Hypothalamus (tissue), 51 donors: ENCODE measurements around the gene YPEL2.
"Not testable (repeated sequence)": the region's sequence is repeated elsewhere in the genome, so short reads cannot be mapped to it uniquely, and the experiment has no call there.

Source experiments
- DNase-seq, 51 donors: peaks; one replicate each; lab custom pipeline; 2025; lab: John Stamatoyannopoulos, UW

The YPEL2 gene

DNA sequence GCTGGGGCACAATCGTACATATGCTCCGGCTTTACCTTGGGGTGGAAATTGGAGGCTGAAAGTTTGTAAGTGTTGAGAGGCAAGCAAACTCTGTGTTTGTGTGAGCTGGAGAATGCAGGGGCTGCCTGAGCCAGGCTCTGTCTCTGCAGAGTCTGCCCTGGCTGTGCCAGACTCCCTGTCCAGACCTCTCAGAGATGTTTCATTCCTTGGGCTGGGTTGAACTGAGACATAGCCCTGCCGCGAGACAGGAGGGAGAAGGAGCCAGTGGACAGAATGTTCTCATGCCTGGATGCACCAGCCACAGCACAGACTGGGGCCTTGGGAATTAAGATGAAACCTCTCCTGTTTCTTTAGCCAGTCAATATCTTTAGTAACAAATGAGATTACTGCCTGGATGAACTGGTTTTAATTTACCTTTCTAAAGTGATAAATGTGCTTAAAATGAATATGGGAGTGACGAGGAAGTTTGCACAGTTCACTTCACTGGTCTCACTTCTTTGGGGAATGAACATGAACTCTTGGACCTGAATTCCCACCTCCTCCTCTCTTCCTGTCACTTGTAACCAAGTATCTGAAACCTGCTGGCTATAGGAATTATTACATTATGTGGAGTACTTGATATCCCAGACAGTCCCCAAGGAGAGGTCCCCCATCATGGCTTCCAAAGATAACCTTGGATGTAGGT, 40.1 kb downstream of the YPEL2 start:
- peak in 14 of 51 donors; percentile 19 to 52 (median 34) for DNase-seq

GRCh38 chr17:59372138-59372751, 40.8 kb downstream of the YPEL2 start:
- DNase-seq: peak in 7 of 51 donors; percentile 16 to 71 (median 34)

DNA sequence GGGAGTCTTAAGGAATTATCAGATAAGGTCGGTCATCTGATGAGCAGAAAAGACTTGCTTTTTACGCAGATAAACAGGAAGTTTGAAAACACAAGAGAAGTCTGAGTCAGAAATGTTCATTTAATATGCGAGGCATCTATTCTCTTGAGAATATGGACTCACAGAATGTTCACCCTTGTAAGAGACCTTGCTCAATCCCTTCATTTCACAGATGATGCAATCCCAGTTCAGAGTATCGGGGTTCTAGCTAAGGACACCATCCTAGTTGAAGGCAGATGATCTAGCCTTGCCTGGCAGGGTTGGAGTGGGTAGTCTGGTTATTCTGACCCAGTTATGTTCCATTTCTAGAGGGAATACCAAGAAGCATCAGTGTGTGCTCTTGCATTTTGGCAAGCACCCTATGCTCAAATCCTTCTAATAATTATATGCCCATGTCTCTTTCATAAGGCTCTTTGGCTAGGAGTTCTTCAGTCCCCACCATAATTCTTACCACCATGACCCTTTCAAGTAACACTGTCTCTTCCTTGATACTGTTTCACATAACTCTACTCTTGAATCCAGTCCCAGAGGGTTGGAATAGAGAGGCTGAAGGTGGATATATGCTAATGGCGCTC, 42.5 kb downstream of the YPEL2 start:
- no peak for DNase-seq

DNA sequence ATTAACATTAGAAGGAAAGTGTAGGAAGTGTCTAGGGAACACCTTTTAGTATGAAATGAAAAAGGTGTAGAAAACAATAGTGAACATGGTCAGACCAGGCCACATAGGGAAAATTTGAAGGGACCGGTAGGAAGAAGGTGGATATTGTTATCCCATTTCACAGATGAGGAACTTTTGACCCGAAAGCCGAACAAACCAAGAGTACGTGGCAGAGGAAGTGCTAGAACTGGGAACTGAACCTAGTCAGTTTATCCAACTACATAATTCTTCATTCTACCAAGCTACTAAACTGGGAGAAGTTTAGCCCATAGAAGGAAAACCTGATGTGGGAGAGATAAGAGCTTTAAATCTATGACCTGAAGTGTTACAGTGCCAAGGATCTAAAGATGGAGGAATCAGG, 43.2 kb downstream of the YPEL2 start:
- DNase-seq: no peak

GRCh38 chr17:59375857-59376256, 44.4 kb downstream of the YPEL2 start:
- DNase-seq: no peak

- no peak for DNase-seq
These were observed 45.1 kb downstream of the YPEL2 start for GRCh38 chr17:59376506-59376905.

DNA sequence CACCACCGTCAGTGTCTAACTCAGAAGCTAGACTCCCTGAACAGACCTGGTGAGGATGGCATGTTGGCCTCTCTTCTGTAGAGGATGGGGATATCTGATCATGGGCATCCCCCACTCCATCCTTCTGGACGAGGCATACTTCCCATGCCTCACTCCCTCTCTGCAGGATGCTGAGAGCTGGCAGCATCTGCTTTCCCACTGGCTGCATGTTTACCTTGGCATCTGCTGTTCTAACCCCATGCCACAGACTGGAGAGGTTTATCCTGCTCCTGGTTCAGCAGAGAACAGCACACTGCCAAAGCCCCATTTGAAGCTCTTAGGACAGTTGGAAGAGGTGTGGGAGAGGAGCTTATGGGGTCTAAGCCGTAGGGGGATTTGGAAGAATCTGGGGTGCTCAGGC, 46.0 kb downstream of the YPEL2 start:
- DNase-seq: no peak

GRCh38 chr17:59378675-59379074, 47.2 kb downstream of the YPEL2 start:
- no peak for DNase-seq

DNA sequence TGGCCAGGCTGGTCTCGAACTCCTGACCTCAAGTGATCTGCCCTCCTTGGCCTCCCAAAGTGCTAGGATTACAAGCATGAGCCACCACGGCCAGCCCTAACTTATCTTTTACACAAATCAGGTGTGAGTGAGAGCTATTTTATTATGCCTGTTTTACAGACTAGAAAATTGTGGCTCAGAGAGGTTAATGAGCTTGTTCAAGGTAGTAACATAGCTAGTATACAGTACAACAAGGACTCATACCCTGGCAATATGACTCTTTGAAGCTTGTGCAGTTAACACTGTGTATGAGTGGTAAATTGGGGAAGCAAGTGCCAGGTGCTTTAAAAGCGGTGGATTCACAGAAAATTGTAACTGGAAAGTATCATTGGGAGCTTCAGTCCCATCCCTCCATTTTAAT, 49.0 kb downstream of the YPEL2 start:
- no peak for DNase-seq

GRCh38 chr17:59381716-59382570, 50.5 kb downstream of the YPEL2 start:
- DNase-seq: peak in 46 of 51 donors; percentile 25 to 94 (median 73)

DNA sequence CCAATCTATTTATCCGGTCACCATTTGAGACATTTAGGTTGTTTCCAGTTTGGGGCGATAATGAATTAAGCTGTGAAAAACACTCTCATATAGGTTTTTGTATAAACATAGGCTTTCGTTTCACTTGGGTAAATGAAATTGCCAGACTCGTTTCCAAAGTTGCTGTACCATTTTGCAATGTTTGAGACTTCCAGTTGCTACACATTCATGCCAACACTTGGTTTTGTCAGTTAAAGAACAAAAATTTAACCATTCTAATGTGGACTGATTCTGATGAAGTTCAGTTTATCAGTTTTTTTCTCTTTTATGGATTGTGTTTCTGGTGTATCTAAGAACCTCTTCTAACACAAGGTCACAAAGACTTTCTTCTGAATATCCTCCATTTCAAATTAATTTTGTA, 52.4 kb downstream of the YPEL2 start:
- no peak for DNase-seq

DNA sequence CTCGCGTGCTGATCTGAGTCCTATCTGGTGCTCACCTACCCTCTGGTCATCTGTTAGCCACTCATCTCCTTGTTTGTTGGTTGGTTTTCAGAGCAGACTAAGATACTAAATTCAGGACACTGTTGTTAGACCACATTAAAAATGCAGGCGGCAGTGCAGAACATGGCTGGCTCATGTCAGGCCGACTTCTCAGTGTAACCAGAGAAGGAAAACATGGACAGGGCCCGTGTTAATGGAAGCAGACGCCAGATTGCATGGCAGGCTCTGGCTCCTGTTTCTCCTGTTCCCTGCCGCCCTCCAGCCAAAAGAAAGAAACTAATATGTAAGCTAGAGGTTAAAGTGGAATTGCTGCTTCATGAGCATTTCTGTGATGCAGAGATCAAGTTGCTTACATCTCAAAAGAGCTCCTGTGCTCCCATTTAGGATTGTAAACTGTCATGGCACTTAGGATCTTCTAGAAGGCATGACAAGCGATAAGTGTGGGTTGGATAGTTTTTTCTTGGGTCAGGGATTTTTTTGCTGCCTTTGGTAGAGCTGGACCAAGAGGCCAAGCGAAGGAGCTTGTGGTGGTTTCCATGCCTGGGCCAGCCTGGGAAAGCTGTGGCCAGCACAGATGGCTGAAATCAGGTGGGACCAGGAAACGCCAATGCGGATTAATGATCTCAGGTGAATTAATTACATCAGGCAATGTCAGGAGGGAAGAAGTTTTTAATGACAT, 56.1 kb downstream of the YPEL2 start:
- no peak for DNase-seq

GRCh38 chr17:59388069-59388556, 56.7 kb downstream of the YPEL2 start:
- no peak for DNase-seq

DNA sequence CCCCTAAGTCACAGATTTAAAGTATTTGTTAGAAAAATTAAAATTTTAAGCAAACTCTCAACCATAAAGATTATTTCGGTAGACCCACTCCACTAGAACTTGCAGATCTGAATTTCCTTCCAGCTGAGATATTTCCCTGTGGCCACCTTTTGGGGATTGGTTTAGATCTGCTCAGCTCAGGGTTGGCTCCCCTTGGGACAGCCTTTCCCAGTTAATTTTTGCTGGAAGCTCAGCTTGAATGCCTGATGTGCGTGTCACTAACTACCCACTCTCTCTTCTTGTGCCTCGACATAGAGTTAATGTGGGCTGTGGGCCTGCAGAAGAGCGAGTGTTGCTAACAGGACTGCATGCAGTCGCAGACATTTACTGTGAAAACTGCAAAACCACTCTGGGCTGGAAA, 57.6 kb downstream of the YPEL2 start:
- DNase-seq: no peak

- DNase-seq: no peak
These were observed 59.6 kb downstream of the YPEL2 start for GRCh38 chr17:59391021-59391420.

DNA sequence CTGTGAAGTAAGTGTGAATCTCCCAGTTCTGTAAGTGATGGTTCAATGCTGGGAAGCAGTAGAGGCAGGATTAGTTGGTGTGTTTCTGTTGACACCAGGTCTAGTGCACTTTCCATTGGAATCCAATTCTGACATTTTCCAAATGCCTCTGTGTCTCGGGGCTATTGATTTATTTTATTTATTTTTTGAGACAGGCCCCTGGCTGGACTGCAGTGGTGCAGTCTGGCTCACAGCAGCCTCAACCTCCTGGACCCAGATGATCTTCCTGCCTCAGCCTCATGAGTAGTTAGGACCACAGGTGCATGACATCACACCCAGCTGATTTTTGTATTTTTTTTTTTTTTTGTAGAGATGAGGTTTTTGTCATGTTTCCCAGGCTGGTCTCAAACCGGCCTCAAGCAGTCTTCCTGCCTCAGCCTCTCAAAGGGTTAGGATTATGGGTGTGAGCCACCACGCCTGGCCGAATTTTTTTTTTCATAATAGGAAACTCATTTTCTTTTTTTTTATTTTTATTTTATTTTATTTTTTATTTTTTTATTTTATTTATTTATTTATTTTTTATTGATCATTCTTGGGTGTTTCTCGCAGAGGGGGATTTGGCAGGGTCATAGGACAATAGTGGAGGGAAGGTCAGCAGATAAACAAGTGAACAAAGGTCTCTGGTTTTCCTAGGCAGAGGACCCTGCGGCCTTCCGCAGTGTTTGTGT, 61.7 kb downstream of the YPEL2 start:
- no peak for DNase-seq

GRCh38 chr17:59393742-59394410, 62.4 kb downstream of the YPEL2 start:
- not testable (repeated sequence) for DNase-seq

DNA sequence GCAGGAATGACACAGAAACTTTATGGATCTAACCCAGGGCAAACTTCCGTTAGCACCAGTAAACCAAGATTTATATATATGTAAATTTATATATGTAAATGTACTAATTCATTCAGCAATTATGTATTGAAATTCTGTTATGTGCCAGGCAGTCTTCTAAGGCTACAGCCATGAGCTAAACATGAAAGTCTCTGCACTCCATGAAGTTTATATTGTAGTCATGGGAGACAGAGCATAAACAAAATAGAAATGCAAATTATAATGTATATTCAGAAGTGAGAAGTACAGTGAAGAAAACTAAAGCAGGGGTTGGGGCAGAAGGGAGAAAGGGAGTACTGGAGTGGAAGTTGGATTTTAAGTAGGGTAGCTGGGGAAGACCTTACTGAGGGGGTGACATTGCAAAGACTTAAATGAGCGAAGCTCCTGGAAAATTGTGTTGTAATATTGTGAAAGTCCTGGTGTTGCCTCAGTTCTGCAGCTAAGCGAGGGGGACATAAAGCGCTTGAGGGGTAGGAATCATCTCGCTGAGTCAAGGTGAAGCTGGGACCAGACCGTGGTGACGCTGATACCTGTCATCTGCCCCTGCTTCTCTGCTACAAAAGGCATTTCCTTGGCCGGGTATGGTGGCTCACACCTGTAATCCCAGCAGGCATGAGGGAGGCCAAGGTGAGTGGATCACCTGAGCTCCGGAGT, 64.8 kb downstream of the YPEL2 start:
- no peak for DNase-seq
